NCI-H2029 treated with DMSO at 0.1 percent for 48 hours (cell line): ENCODE results near the gene C3orf18.

ENCODE experiments used
- DNase-seq: peaks from one replicate; lab custom pipeline; 2025; lab: John Stamatoyannopoulos, UW

The C3orf18 gene

GRCh38 chr3:50551054-50551659, 16.4 kb downstream of the C3orf18 start:
- DNase-seq = no peak

- no peak for DNase-seq
Observed at GRCh38 chr3:50550079-50550736, 17.3 kb downstream of the C3orf18 start.

GRCh38 chr3:50549226-50549625, 18.3 kb downstream of the C3orf18 start:
- DNase-seq = no peak

- no peak for DNase-seq
Observed at GRCh38 chr3:50545781-50546180, 21.8 kb downstream of the C3orf18 start.

GRCh38 chr3:50542177-50543034, 25.1 kb downstream of the C3orf18 start:
- DNase-seq = peak; percentile 3

- DNase-seq = no peak
Observed at GRCh38 chr3:50539356-50540286, 27.9 kb downstream of the C3orf18 start.

- no peak for DNase-seq
Observed at GRCh38 chr3:50537421-50538129, 30.0 kb downstream of the C3orf18 start.

GRCh38 chr3:50536471-50537180, 30.9 kb downstream of the C3orf18 start:
- no peak for DNase-seq

GRCh38 chr3:50534681-50535330, 32.7 kb downstream of the C3orf18 start:
- no peak for DNase-seq

GRCh38 chr3:50533807-50534461, 33.6 kb downstream of the C3orf18 start:
- no peak for DNase-seq

- DNase-seq = no peak
Observed at GRCh38 chr3:50533316-50533715, 34.2 kb downstream of the C3orf18 start.

- DNase-seq = no peak
Observed at GRCh38 chr3:50532062-50532705, 35.4 kb downstream of the C3orf18 start.

GRCh38 chr3:50531201-50531600, 36.3 kb downstream of the C3orf18 start:
- no peak for DNase-seq

- no peak for DNase-seq
Observed at GRCh38 chr3:50530001-50530970, 37.3 kb downstream of the C3orf18 start.

GRCh38 chr3:50525987-50526386, 41.6 kb downstream of the C3orf18 start:
- no peak for DNase-seq

GRCh38 chr3:50525191-50525910, 42.2 kb downstream of the C3orf18 start:
- DNase-seq = no peak

- DNase-seq = no peak
Observed at GRCh38 chr3:50524746-50525145, 42.8 kb downstream of the C3orf18 start.
